DND-41 (cell line): ENCODE measurements around the gene TSPAN11.

Experiments
- CTCF ChIP-seq: IDR thresholded peaks from 2 replicates; pipeline ENCODE4 v1.5.1; 2012; ENCODE audit warnings: borderline replicate concordance, low read length, moderate library complexity, mild to moderate bottlenecking; ENCODE audit not compliant: poor library complexity, severe bottlenecking; ENCODE audit errors: extremely low read depth
- EZH2 ChIP-seq: IDR thresholded peaks from 3 replicates; pipeline ENCODE4 v1.6.1; 2012; ENCODE audit warnings: borderline replicate concordance, low read depth, mild to moderate bottlenecking, moderate library complexity, low read length, inconsistent platforms; ENCODE audit not compliant: severe bottlenecking

- TF ChIP-seq CTCF (no peak), EZH2 (no peak)
Measured at GRCh38 chr12:31001581-31002360, 75.2 kb downstream of the TSPAN11 start.
